Measurements from ENCODE around the gene ATP1A3. TPM values are rescaled to one million over a fixed set of nuclear protein-coding genes. Genes with fewer than 3 reads are reported as not detected.

The ATP1A3 gene
- polyA plus RNA-seq, 1 of the 3 experiments (the other 2 are of a cell fraction): 0.77 TPM

DNA sequence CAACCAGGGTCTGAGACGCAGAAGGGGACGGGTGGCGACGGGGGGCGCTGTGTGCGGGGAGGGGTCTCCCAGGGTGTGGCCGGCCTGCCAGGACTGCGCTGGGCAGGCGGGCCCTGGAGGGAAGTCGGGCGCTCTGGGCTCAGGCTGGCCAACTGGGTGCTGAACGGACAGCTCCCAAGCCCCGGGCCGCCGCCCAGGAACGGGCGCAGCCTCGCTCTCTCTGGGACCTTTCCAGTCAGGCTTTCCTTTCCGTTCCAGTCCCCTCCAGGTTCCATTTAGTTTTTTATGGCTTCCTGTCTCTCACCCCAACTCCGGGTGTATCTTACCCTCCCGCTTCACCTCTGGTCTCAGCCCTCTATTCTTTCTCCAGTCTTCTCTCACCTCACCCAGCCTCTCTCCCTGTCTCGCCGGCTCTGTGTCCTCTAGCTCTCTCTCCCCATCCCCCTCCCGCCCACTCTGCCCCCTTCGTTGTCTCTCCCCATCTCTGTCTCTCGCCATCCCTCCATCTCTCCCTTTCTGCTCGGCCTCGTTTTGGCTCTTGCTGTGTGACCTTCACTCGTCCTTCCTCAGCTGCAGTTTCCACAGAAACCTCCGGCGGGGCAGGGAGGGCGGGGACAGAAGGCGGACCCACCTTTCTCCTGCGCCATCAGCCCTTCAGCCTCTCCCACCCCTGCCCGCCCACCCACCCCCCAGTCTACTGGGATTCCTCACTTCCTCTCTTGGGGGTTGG, 3.3 kb upstream of the ATP1A3 start:
- peak; percentile 62 for DNase-seq

GRCh38 chr19:41995959-41996797, 2.1 kb upstream of the ATP1A3 start:
- H2AFZ ChIP-seq (ENCODE audit: low read depth): no peak overlapping the region
- H3K27ac ChIP-seq (ENCODE audit: low read depth in 2 of 2, low read length in 1 of 2): peak overlapping the region in 1 of 2 experiments; percentile 98; a peak in 3 of 4 replicates
- no peaks in the 10 kb centered on the region for H4K20me1 ChIP-seq (ENCODE audit: insufficient read depth)
- H3K36me3 ChIP-seq (replicated peaks in 1 of 2; ENCODE audit: control insufficient read depth in 1 of 2, insufficient read depth in 2 of 2, low read length in 1 of 2): no peaks in the 10 kb centered on the region
- WGBS (ENCODE audit: low lambda C conversion rate): 13% methylated on average over 12 of the region's 12 CpGs
- H3K4me1 ChIP-seq (ENCODE audit: control insufficient read depth in 1 of 2, insufficient read depth in 2 of 2, low read depth in 1 of 2, low read length in 1 of 2): peaks cover 0 to 62% of the 10 kb centered on the region in 2 experiments; a peak in 1 of 4 replicates
- ChIA-PET POLR2A (interaction anchor here (0.6 to 2.6 kb wide), 6 partner anchors 9 to 306 kb away, joined by 3 to 10 read pairs (median 3); partner anchors contain the start of genes PRR19 and RABAC1), CTCF (interaction anchor here (0.8 to 3.6 kb wide), 6 partner anchors 27 to 58 kb away, joined by 3 to 18 read pairs (median 5); partner anchors contain the start of gene RABAC1)
- H3F3A ChIP-seq (replicated peaks; ENCODE audit: insufficient read depth): no peaks in the 10 kb centered on the region
- no peaks in the 10 kb centered on the region for H3K79me2 ChIP-seq (ENCODE audit: insufficient read depth)
- no peaks in the 10 kb centered on the region for H3K9me3 ChIP-seq
- H3K4me2 ChIP-seq: no peak overlapping the region
- H3K4me3 ChIP-seq (ENCODE audit: low read depth in 2 of 2, low read length in 1 of 2): no peak overlapping the region
- H3K27me3 ChIP-seq (ENCODE audit: insufficient read depth): peaks cover 45% of the 10 kb centered on the region
- H3K9ac ChIP-seq: no peak overlapping the region
- no peaks in the 10 kb centered on the region for H3K9me2 ChIP-seq
- DNase-seq: peak; percentile 90
- no peak for TF ChIP-seq NFIC (IDR thresholded peaks at IDR 0.05; ENCODE audit: borderline replicate concordance)
- no peak for TF ChIP-seq FOSL2 (IDR thresholded peaks at IDR 0.05; ENCODE audit: borderline replicate concordance, low read depth)
- TF ChIP-seq, protein P1, sequence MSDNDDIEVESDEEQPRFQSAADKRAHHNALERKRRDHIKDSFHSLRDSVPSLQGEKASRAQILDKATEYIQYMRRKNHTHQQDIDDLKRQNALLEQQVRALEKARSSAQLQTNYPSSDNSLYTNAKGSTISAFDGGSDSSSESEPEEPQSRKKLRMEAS (IDR thresholded peaks at IDR 0.05; ENCODE audit: low read depth): no peak
- no peak for TF ChIP-seq NRF1 (IDR thresholded peaks at IDR 0.05; ENCODE audit: low read depth, low read length)
- no peak for TF ChIP-seq ZBTB33 (IDR thresholded peaks at IDR 0.05; ENCODE audit: borderline replicate concordance, low read depth)
- TF ChIP-seq POLR2AphosphoS5 (IDR thresholded peaks at IDR 0.05; ENCODE audit: low read depth, low read length): no peak
- peak; percentile 79; the same call in 1 of the 2 replicates for TF ChIP-seq MXI1 (IDR thresholded peaks at IDR 0.05; ENCODE audit: low read depth, low read length)
- peak; percentile 96 for TF ChIP-seq RFX5 (IDR thresholded peaks at IDR 0.05; ENCODE audit: low read length)
- 0 out of 4 replicates have a peak, but pooled peaks of 1 of the 2 experiments have one; percentile 30 for TF ChIP-seq EP300 (IDR thresholded peaks at IDR 0.05; ENCODE audit: borderline replicate concordance in 1 of 2, low read depth in 1 of 2, low read length in 1 of 2)
- TF ChIP-seq MEF2A (IDR thresholded peaks at IDR 0.05; ENCODE audit: borderline replicate concordance, low read depth): no peak
- no peak for TF ChIP-seq RXRA (IDR thresholded peaks at IDR 0.05; ENCODE audit: borderline replicate concordance, low read depth)
- no peak for TF ChIP-seq USF1 (IDR thresholded peaks at IDR 0.05; ENCODE audit: borderline replicate concordance, low read depth)

More for the DNA sequence above, 3.3 kb upstream of the ATP1A3 start:
- Histone ChIP-seq H3K4me3 (ENCODE audit: low read depth in 2 of 2, low read length in 1 of 2) (peak overlapping the region in 1 of 2 experiments; percentile 18; a peak in 1 of 4 replicates), H3K9ac (no peak overlapping the region), H4K20me1 (ENCODE audit: insufficient read depth) (no peaks in the 10 kb centered on the region), H3F3A (replicated peaks; ENCODE audit: insufficient read depth) (no peaks in the 10 kb centered on the region), H3K9me2 (no peaks in the 10 kb centered on the region), H3K27ac (ENCODE audit: low read depth in 2 of 2, low read length in 1 of 2) (peak overlapping the region; percentile 13 to 98; a peak in 3 of 4 replicates), H3K36me3 (replicated peaks in 1 of 2; ENCODE audit: control insufficient read depth in 1 of 2, insufficient read depth in 2 of 2, low read length in 1 of 2) (no peaks in the 10 kb centered on the region), H3K27me3 (ENCODE audit: insufficient read depth) (peaks cover 54% of the 10 kb centered on the region), H3K4me1 (ENCODE audit: control insufficient read depth in 1 of 2, insufficient read depth in 2 of 2, low read depth in 1 of 2, low read length in 1 of 2) (peaks cover 0 to 55% of the 10 kb centered on the region in 2 experiments; a peak in 1 of 4 replicates), H3K4me2 (peak overlapping the region; percentile 55; the same call in 1 of the 2 replicates), H2AFZ (ENCODE audit: low read depth) (no peak overlapping the region), H3K79me2 (ENCODE audit: insufficient read depth) (no peaks in the 10 kb centered on the region), H3K9me3 (no peaks in the 10 kb centered on the region)
- TF ChIP-seq RAD21 (IDR thresholded peaks at IDR 0.05; ENCODE audit: low read length): no peak
- TF ChIP-seq, protein P2, sequence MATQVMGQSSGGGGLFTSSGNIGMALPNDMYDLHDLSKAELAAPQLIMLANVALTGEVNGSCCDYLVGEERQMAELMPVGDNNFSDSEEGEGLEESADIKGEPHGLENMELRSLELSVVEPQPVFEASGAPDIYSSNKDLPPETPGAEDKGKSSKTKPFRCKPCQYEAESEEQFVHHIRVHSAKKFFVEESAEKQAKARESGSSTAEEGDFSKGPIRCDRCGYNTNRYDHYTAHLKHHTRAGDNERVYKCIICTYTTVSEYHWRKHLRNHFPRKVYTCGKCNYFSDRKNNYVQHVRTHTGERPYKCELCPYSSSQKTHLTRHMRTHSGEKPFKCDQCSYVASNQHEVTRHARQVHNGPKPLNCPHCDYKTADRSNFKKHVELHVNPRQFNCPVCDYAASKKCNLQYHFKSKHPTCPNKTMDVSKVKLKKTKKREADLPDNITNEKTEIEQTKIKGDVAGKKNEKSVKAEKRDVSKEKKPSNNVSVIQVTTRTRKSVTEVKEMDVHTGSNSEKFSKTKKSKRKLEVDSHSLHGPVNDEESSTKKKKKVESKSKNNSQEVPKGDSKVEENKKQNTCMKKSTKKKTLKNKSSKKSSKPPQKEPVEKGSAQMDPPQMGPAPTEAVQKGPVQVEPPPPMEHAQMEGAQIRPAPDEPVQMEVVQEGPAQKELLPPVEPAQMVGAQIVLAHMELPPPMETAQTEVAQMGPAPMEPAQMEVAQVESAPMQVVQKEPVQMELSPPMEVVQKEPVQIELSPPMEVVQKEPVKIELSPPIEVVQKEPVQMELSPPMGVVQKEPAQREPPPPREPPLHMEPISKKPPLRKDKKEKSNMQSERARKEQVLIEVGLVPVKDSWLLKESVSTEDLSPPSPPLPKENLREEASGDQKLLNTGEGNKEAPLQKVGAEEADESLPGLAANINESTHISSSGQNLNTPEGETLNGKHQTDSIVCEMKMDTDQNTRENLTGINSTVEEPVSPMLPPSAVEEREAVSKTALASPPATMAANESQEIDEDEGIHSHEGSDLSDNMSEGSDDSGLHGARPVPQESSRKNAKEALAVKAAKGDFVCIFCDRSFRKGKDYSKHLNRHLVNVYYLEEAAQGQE (IDR thresholded peaks at IDR 0.05; ENCODE audit: low read depth, low read length): peak; percentile 96
- WGBS (ENCODE audit: low lambda C conversion rate): 3% methylated on average over 24 of the region's 35 CpGs
- ChIA-PET CTCF (interaction anchor here (0.6 to 4.7 kb wide), 10 partner anchors 13 to 63 kb away, joined by 3 to 39 read pairs (median 8); partner anchors contain the start of gene RABAC1), POLR2A (interaction anchor here (0.7 to 2.6 kb wide), 5 partner anchors 9 to 39 kb away, joined by 3 to 10 read pairs (median 3); partner anchors contain the start of gene RABAC1)

Measured in SK-N-SH (cell line).